ENCODE data around the gene KHDC1.

- TF ChIP-seq CTCF (IDR thresholded peaks at IDR 0.05) = no peak
- no peak for TF ChIP-seq POLR2AphosphoS5 (IDR thresholded peaks at IDR 0.05)
These were observed 10.3 kb downstream of the KHDC1 start for GRCh38 chr6:73252703-73253102.
